SK-N-SH (cell line): Measurements from ENCODE around the gene OSGEP. TPM values are rescaled to one million over a fixed set of nuclear protein-coding genes. Genes with fewer than 3 reads are reported as not detected.

ENCODE experiments used
- CTCF ChIA-PET: fragments of 300-600, 350-600 bp; formaldehyde crosslinking; extraction: SDS; loops from one replicate; lab custom pipeline; 2021; lab: Yijun Ruan, JAX
- POLR2A ChIA-PET: fragments of 350-600 bp; sonication (Branson Sonifier 250); formaldehyde crosslinking; extraction: SDS; loops from one replicate; lab custom pipeline; 2020; ENCODE audit warnings: antibody characterized with exemption, inconsistent platforms; lab: Yijun Ruan, JAX
- DNase-seq: peaks from one replicate; pipeline ENCODE4 v3.0.0; 2012
- H2AFZ ChIP-seq: fragments of 200-600 bp; sonication (generic); 2 replicates; pipeline ENCODE4 v1.8.1; 2016; ENCODE audit warnings: antibody characterized with exemption, mild to moderate bottlenecking, low read depth
- H3F3A ChIP-seq: fragments of 200-600 bp; sonication (generic); replicated peaks from 2 replicates; pipeline ENCODE3; 2016; ENCODE audit warnings: antibody characterized with exemption, mild to moderate bottlenecking; ENCODE audit not compliant: insufficient read depth
- H3K27ac ChIP-seq, 2 experiments: fragments of 200-500 bp in 1 of 2; fragments of 200-600 bp in 1 of 2; sonication (Bioruptor generic) in 1 of 2; sonication (generic), shearing (Covaris generic) in 1 of 2; 2 replicates each; pipeline versions ENCODE4 v1.5.1 to v1.6.1; 2014 to 2016; ENCODE audit warnings: low read depth in 2 of 2, inconsistent platforms in 1 of 2, low read length in 1 of 2, mild to moderate bottlenecking in 1 of 2, mixed read lengths in 1 of 2
- H3K27me3 ChIP-seq: fragments of 200-600 bp; sonication (generic), shearing (Covaris generic); 2 replicates; pipeline ENCODE4 v1.6.1; 2016; ENCODE audit warnings: mixed run types; ENCODE audit not compliant: insufficient read depth
- H3K36me3 ChIP-seq, 2 experiments: fragments of 200-500 bp in 1 of 2; fragments of 200-600 bp in 1 of 2; sonication (Bioruptor generic) in 1 of 2; sonication (generic) in 1 of 2; replicated peaks in 1 of 2; 2 replicates each; pipeline versions ENCODE3 to v1.5.1; 2014 to 2016; ENCODE audit warnings: low read length in 1 of 2, mild to moderate bottlenecking in 1 of 2; ENCODE audit not compliant: insufficient read depth in 2 of 2, control insufficient read depth in 1 of 2
- H3K4me1 ChIP-seq, 2 experiments: fragments of 200-500 bp in 1 of 2; fragments of 200-600 bp in 1 of 2; sonication (Bioruptor generic) in 1 of 2; sonication (generic), shearing (Covaris generic) in 1 of 2; 2 replicates each; pipeline versions ENCODE4 v1.5.1 to v1.6.1; 2014 to 2016; ENCODE audit warnings: low read depth in 1 of 2, low read length in 1 of 2, mixed run types in 1 of 2; ENCODE audit not compliant: insufficient read depth in 2 of 2, control insufficient read depth in 1 of 2
- H3K4me2 ChIP-seq: fragments of 200-600 bp; sonication (generic), shearing (Covaris generic); 2 replicates; pipeline ENCODE4 v1.6.1; 2017; ENCODE audit warnings: mixed run types
- H3K4me3 ChIP-seq, 2 experiments: fragments of 200-500 bp in 1 of 2; fragments of 200-600 bp in 1 of 2; sonication (Bioruptor generic) in 1 of 2; sonication (generic), shearing (Covaris generic) in 1 of 2; 2 replicates each; pipeline versions ENCODE4 v1.5.1 to v1.8.1; 2014 to 2016; ENCODE audit warnings: low read depth in 2 of 2, inconsistent platforms in 1 of 2, low read length in 1 of 2, mild to moderate bottlenecking in 1 of 2, mixed read lengths in 1 of 2, moderate library complexity in 1 of 2
- H3K79me2 ChIP-seq: fragments of 200-600 bp; sonication (generic); 2 replicates; pipeline ENCODE4 v1.8.1; 2017; ENCODE audit warnings: mild to moderate bottlenecking; ENCODE audit not compliant: insufficient read depth
- H3K9ac ChIP-seq: fragments of 200-600 bp; sonication (generic); 2 replicates; pipeline ENCODE4 v1.6.1; 2017; ENCODE audit warnings: mixed run types
- H3K9me2 ChIP-seq: fragments of 200-600 bp; sonication (generic); 2 replicates; pipeline ENCODE4 v1.6.1; 2017; ENCODE audit warnings: mixed run types
- H3K9me3 ChIP-seq: fragments of 200-600 bp; sonication (generic); 2 replicates; pipeline ENCODE4 v1.6.1; 2017; ENCODE audit warnings: mixed run types, mild to moderate bottlenecking, moderate library complexity
- H4K20me1 ChIP-seq: fragments of 200-600 bp; sonication (generic); 2 replicates; pipeline ENCODE4 v1.6.1; 2017; ENCODE audit warnings: mild to moderate bottlenecking, mixed run types; ENCODE audit not compliant: insufficient read depth
- CTCF ChIP-seq: fragments of 200-600 bp; sonication (generic); IDR thresholded peaks from 2 replicates; pipeline ENCODE4 v1.6.1; 2017; ENCODE audit warnings: antibody characterized with exemption, mild to moderate bottlenecking, moderate library complexity
- EP300 ChIP-seq, 2 experiments: IDR thresholded peaks; 2 replicates each; pipeline versions ENCODE4 v1.4.0 to v1.6.1; 2012; ENCODE audit warnings: borderline replicate concordance in 1 of 2, low read depth in 1 of 2, low read length in 1 of 2
- FOSL2 ChIP-seq: IDR thresholded peaks from 2 replicates; pipeline ENCODE4 v1.4.0; 2012; ENCODE audit warnings: low read depth, mild to moderate bottlenecking, moderate library complexity, borderline replicate concordance
- FOXJ3 ChIP-seq: sonication (generic); formaldehyde crosslinking; IDR thresholded peaks from 2 replicates; pipeline ENCODE4 v1.5.1; 2020; ENCODE audit warnings: mild to moderate bottlenecking, missing genetic modification reagents
- MEF2A ChIP-seq: IDR thresholded peaks from 2 replicates; pipeline ENCODE4 v1.4.0; 2012; ENCODE audit warnings: low read depth, borderline replicate concordance
- MXI1 ChIP-seq: IDR thresholded peaks from 2 replicates; pipeline ENCODE4 v1.6.1; 2012; ENCODE audit warnings: mild to moderate bottlenecking, low read depth, low read length, improper control_type of control experiment
- RAD21 ChIP-seq: IDR thresholded peaks from 2 replicates; pipeline ENCODE4 v1.6.1; 2012; ENCODE audit warnings: mild to moderate bottlenecking, low read length
- REST ChIP-seq: IDR thresholded peaks from 2 replicates; pipeline ENCODE4 v1.6.1; 2012; ENCODE audit warnings: mild to moderate bottlenecking, low read depth, low read length, moderate library complexity
- RFX5 ChIP-seq: IDR thresholded peaks from 2 replicates; pipeline ENCODE4 v1.6.1; 2012; ENCODE audit warnings: mild to moderate bottlenecking, improper control_type of control experiment, low read length
- RXRA ChIP-seq: IDR thresholded peaks from 2 replicates; pipeline ENCODE4 v1.4.0; 2012; ENCODE audit warnings: low read depth, mild to moderate bottlenecking, borderline replicate concordance
- SIN3A ChIP-seq: IDR thresholded peaks from 2 replicates; pipeline ENCODE4 v1.6.1; 2012; ENCODE audit warnings: low read depth, mild to moderate bottlenecking, low read length, moderate library complexity, borderline replicate concordance
- TCF12 ChIP-seq: IDR thresholded peaks from 2 replicates; pipeline ENCODE4 v1.4.0; 2012
- USF1 ChIP-seq: IDR thresholded peaks from 2 replicates; pipeline ENCODE4 v1.4.0; 2012; ENCODE audit warnings: low read depth, borderline replicate concordance
- WGBS: methylation state at CpG from one replicate; pipeline ENCODE4 v1.1.6; 2017; ENCODE audit warnings: low lambda C conversion rate; 5-methylcytosine and 5-hydroxymethylcytosine counted together
- polyA plus RNA-seq, 3 experiments: library from polyadenylated mRNA; depleted of rRNA; stranded (reverse); fragments of >200 nt; gene quantifications; 2 replicates each; pipeline ENCODE4 v1.2.3, GENCODE V29; 2012
- TF ChIP-seq, protein P1 (sequence below): IDR thresholded peaks from 2 replicates; pipeline ENCODE4 v1.4.0; 2012; ENCODE audit warnings: low read depth

The OSGEP gene
- polyA plus RNA-seq, 1 of the 3 experiments (the other 2 are of a cell fraction) = 32.9 TPM

- Histone ChIP-seq H3K4me1 (no peaks in the 10 kb centered on the region), H3K4me3 (no peak overlapping the region), H3K27ac (no peak overlapping the region), H4K20me1 (no peaks in the 10 kb centered on the region), H3K9me3 (no peaks in the 10 kb centered on the region), H3K9ac (no peak overlapping the region), H3K4me2 (no peak overlapping the region), H3K9me2 (no peaks in the 10 kb centered on the region), H3K36me3 (no peaks in the 10 kb centered on the region), H3F3A (no peaks in the 10 kb centered on the region), H2AFZ (no peak overlapping the region), H3K79me2 (no peaks in the 10 kb centered on the region), H3K27me3 (peaks cover 51% of the 10 kb centered on the region)
- DNase-seq = no peak
- TF ChIP-seq, protein P1, sequence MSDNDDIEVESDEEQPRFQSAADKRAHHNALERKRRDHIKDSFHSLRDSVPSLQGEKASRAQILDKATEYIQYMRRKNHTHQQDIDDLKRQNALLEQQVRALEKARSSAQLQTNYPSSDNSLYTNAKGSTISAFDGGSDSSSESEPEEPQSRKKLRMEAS = no peak
- TF ChIP-seq CTCF = no peak
- TF ChIP-seq SIN3A = no peak
- TF ChIP-seq RXRA = no peak
- CTCF ChIA-PET = no interaction called here
- POLR2A ChIA-PET = no interaction called here
- 5% methylated on average over 2 of the region's 2 CpGs for WGBS
Measured at GRCh38 chr14:20493634-20494033, 39.0 kb upstream of the OSGEP start.

DNA sequence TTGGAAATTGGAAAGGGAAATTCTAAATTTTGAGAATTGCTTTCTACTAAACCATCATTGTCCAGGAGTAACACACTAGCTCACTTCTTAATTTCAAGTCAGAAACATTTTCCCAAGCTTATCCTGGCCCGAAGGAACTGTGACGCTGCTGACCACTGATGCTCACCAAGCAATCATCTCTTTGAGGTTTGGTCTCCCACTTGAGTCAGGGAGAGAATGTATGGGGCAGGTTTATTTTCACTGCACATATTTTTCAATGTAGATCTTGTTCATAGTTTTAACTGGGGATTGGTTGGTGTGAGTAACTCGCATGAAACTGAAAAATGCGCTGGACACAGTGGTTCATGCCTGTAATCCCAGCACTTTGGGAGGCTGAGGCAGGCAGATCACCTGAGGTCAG is 37.9 kb upstream of the OSGEP start:
- H3K4me2 ChIP-seq = no peak overlapping the region
- TF ChIP-seq TCF12 (no peak), RXRA (no peak), RFX5 (no peak), USF1 (no peak), MXI1 (no peak), EP300 (IDR thresholded peaks at IDR 0.05; ENCODE audit: borderline replicate concordance in 1 of 2, low read depth in 1 of 2, low read length in 1 of 2) (no peak), SIN3A (no peak), FOSL2 (no peak), RAD21 (no peak), FOXJ3 (CRISPR knock-in tag) (no peak), MEF2A (no peak), REST (no peak)
- H4K20me1 ChIP-seq = no peaks in the 10 kb centered on the region
- DNase-seq = no peak
- no peak overlapping the region for H2AFZ ChIP-seq
- no peaks in the 10 kb centered on the region for H3F3A ChIP-seq
- peaks cover 51% of the 10 kb centered on the region for H3K27me3 ChIP-seq
- CTCF ChIA-PET = no interaction called here
- no peaks in the 10 kb centered on the region for H3K9me2 ChIP-seq
- no peaks in the 10 kb centered on the region for H3K4me1 ChIP-seq
- POLR2A ChIA-PET = no interaction called here
- 25% methylated on average over 4 of the region's 4 CpGs for WGBS
- H3K79me2 ChIP-seq = no peaks in the 10 kb centered on the region
- H3K9me3 ChIP-seq = no peaks in the 10 kb centered on the region
- no peaks in the 10 kb centered on the region for H3K36me3 ChIP-seq
- H3K9ac ChIP-seq = no peak overlapping the region
- no peak overlapping the region for H3K4me3 ChIP-seq
- H3K27ac ChIP-seq = no peak overlapping the region
